ENCODE data around the gene TFPT.

Gene TFPT

GRCh38 chr19:54069470-54069869 is 46.0 kb downstream of the TFPT start:
- no peak for DNase-seq

- no peak for DNase-seq
These were observed 51.9 kb downstream of the TFPT start, which contains the start of gene VSTM1 for GRCh38 chr19:54063350-54064116. Gene VSTM1, minus strand, starts transcription at chr19:54063897. Its CDS starts 120 bp downstream, at chr19:54063777.

GRCh38 chr19:54062643-54063042 is 52.8 kb downstream of the TFPT start:
- DNase-seq, result no peak

Measured in stimulated activated CD4-positive, alpha-beta T cell treated with anti-CD3 and anti-CD28 coated beads, Interleukin-15, amount 100 ng/mL, for 24 hours (primary cell).